GM12864 (cell line): Measurements from ENCODE around the gene MGRN1.

Experiments used
- DNase-seq: peaks from one replicate; pipeline ENCODE4 v3.0.0-alpha.2; 2011; ENCODE audit warnings: low read depth
- H3K4me3 ChIP-seq: 2 replicates; pipeline ENCODE4 v1.5.1; 2011; ENCODE audit warnings: mild to moderate bottlenecking, low read depth, low read length, control low read depth
- CTCF ChIP-seq: IDR thresholded peaks from 2 replicates; pipeline ENCODE4 v1.5.1; 2011; ENCODE audit warnings: low read depth, mild to moderate bottlenecking, moderate library complexity, low read length, control low read depth, inconsistent platforms; ENCODE audit errors: missing control alignments

The MGRN1 gene

GRCh38 chr16:4696905-4697847 lies 72.5 kb downstream of the MGRN1 start:
- DNase-seq: no peak
- H3K4me3 ChIP-seq: no peak overlapping the region
- TF ChIP-seq CTCF: no peak

DNA sequence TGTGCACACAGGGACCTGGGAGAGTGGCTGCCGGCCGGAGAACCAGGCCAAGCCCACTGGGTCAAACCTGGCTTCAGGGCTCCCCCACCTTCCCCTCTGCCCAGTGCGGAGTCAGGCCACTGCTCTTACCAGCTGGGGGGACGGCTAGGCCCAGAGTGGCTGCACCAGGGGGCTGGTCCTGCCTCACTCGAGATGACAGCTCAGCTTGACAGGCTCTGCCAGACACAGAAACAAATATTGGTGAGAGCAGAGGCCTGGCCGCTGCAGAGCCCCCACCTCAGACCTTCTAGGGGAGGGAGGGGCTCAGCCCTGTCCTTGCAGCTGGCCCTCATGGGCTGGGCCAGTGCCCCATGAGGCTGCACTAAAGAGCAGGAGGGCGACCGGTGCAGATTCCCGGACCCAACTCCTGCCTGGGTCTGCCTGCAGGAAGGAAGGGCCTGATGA lies 73.2 kb downstream of the MGRN1 start:
- no peak for TF ChIP-seq CTCF
- no peak for DNase-seq

GRCh38 chr16:4698321-4699045 lies 73.9 kb downstream of the MGRN1 start:
- no peak for DNase-seq
- H3K4me3 ChIP-seq: no peak overlapping the region
- TF ChIP-seq CTCF: no peak

More for the DNA sequence above, 73.2 kb downstream of the MGRN1 start:
- no peak overlapping the region for H3K4me3 ChIP-seq

DNA sequence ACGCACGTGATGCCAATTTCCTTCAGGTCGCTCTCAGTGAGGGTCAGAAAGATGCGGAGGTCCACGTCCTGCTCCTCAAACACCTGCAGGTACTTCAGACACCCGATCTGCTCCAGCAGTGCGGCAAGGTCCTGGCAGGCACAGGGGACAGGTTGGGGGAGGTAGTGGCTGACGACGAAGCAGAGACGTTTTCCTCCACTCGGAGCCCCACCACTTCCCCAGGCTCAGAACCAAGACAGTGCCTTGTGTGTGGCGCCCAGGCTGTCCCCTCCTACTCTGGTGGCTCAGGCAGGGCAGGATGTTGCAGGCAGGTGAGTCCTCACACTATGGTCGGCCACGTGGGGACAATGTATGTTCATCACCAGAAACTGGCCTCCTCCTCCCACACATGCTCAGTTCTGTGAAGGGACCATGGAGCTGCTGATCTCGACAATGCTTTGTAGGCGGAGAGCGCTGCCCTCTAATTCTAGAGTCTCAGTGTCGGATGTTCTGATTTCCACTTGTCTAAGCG lies 74.5 kb downstream of the MGRN1 start:
- no peak for TF ChIP-seq CTCF
- DNase-seq: no peak
- H3K4me3 ChIP-seq: no peak overlapping the region

DNA sequence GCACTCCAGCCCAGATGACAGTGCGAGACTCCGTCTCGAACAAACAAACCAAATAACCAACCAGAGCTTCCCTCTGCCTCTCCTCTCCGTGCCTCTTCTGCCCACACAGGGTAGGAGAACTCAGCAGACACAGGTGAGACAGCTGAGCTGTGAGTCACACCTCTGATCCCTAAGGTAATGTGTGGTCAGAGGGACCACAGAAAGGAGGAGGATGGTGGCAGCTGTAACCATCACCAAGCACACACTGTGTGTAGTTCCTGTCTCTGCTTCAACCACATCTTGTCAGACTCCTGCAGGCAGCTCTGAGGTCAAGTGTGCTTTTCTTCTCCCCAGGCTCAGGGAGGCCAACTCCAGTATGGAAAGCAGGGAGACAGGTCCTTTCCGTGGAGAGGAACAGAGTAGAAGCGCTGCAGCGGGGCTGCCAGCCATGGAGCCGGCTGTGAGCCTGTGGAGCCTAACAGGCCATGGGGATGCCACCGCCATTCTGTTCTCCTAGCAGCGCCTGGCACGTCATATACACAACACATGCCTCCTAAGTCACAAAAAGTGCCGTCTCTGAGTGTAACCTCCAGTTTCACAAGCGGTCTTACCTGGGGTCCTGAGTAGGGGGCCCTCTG lies 75.9 kb downstream of the MGRN1 start:
- DNase-seq: no peak
- TF ChIP-seq CTCF: no peak
- no peak overlapping the region for H3K4me3 ChIP-seq

DNA sequence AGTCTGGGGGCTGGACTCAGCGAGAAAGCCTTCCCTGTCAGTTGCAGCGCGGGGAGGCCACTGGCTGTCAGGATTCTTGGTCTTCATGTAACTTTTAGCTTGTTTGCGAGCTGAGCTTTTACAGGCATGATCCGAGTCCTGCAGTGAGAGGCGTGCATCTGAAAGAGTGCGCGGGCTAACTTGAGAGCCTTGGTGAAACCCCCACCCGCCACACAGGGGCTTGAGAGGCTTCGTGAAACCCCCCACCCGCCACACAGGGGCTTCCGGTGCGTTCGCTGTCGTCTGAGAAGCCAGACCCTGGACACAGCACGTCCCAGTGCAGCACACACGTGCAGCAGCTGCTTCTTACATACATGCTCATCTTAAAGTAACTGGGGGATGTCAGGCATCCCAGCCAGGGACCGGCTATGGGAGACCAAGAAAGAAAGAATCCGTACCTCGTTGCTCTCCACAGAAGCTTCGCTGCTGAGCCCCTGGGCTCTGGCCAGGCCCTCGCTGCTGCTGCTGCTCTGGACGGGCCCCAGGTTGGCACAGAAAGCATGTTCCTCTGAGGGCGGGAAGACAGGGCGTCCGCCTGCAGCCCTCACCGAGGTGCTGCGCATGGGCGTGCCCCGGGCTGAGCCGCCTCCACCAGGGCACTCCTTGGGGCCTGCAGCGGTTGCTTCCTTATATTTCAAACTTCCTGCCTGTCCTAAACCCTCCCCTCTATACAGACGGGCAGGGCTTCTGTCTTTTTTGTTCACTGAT lies 76.5 kb downstream of the MGRN1 start:
- H3K4me3 ChIP-seq: no peak overlapping the region
- no peak for DNase-seq
- no peak for TF ChIP-seq CTCF
